Hematopoietic multipotent progenitor cell treated with erythropoietin and hydrocortisone succinate and interleukin-3 and kit ligand, for 4 days (in vitro differentiated cells): ENCODE measurements around the gene DSEL.

Experiments
- DNase-seq: peaks from one replicate; pipeline ENCODE4 v3.0.0-alpha.2; 2015

DSEL gene

GRCh38 chr18:67516539-67517443 lies at the start of gene DSEL:
Gene DSEL, minus strand, starts transcription at chr18:67516720. Its CDS starts 2,112 bp downstream, at chr18:67514608.
- DNase-seq: peak; percentile 96

GRCh38 chr18:67553437-67553836 lies 36.9 kb upstream of the DSEL start:
- no peak for DNase-seq

- DNase-seq: no peak
Measured at GRCh38 chr18:67550872-67551520, 34.5 kb upstream of the DSEL start.

- DNase-seq: no peak
Measured at GRCh38 chr18:67549946-67550345, 33.4 kb upstream of the DSEL start.

GRCh38 chr18:67545681-67546080 lies 29.2 kb upstream of the DSEL start:
- no peak for DNase-seq

GRCh38 chr18:67540559-67540958 lies 24.0 kb upstream of the DSEL start:
- no peak for DNase-seq

- DNase-seq: no peak
Measured at GRCh38 chr18:67531929-67532328, 15.4 kb upstream of the DSEL start.

- no peak for DNase-seq
Measured at GRCh38 chr18:67525328-67526099, 9.0 kb upstream of the DSEL start.

- DNase-seq: no peak
Measured at GRCh38 chr18:67520351-67520921, 3.9 kb upstream of the DSEL start.

- DNase-seq: no peak
Measured at GRCh38 chr18:67519592-67519991, 3.1 kb upstream of the DSEL start.

GRCh38 chr18:67518566-67518965 lies 2.0 kb upstream of the DSEL start:
- DNase-seq: no peak

GRCh38 chr18:67517444-67517765 lies 885 bp upstream of the DSEL start:
- DNase-seq: peak; percentile 5

- DNase-seq: peak; percentile 76
Measured at GRCh38 chr18:67515942-67516538, 480 bp downstream of the DSEL start.

- no peak for DNase-seq
Measured at GRCh38 chr18:67514901-67515540, 1.5 kb downstream of the DSEL start.

- no peak for DNase-seq
Measured at GRCh38 chr18:67514465-67514864, 2.1 kb downstream of the DSEL start.

- peak; percentile 22 for DNase-seq
Measured at GRCh38 chr18:67513280-67513679, 3.2 kb downstream of the DSEL start.

GRCh38 chr18:67511840-67512239 lies 4.7 kb downstream of the DSEL start:
- no peak for DNase-seq

- DNase-seq: no peak
Measured at GRCh38 chr18:67510831-67511230, 5.7 kb downstream of the DSEL start.

- no peak for DNase-seq
Measured at GRCh38 chr18:67509741-67510391, 6.7 kb downstream of the DSEL start.

GRCh38 chr18:67508146-67508545 lies 8.4 kb downstream of the DSEL start:
- DNase-seq: no peak

GRCh38 chr18:67504739-67505138 lies 11.8 kb downstream of the DSEL start:
- DNase-seq: no peak
